ENCODE measurements around the gene CC2D2B.

CC2D2B gene

DNA sequence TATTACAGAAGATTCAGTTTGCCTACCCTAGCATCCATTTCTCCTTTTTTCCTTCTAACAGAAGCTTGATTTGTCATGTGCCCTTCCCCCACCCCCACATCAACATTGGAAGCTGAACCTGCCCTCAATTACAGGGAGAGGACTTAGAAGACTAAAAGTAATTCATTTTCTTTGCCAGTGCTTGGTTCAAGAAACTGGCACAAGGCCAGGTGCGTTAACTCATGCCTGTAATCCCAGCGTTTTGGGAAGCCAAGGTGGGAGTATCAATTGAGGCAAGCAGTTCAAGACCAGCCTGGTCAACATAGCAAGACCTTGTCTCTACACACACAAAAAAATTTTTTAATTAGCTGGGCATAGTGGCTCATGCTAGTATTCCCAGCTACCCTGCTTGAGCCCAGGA lies 168.2 kb downstream of the CC2D2B start:
- no peak for DNase-seq (ENCODE audit: low read depth in 3 of 3)

DNA sequence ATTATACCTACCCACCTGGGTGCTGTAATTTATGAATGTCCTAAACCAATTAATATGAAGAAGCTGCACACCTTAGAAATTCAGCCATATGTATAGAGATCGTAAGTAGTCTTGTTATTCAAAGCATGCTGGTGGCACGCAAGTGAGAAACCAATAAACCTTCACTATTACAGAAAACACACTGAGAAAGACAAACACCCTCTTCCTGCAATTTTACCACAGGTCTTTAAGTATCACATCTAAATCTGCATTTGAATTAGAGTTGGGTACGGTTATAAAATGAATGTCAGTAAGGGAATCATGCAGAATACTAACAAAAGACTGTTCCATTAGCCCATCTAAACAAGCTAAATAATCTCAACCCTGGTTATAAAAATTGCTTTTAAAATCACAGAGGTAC lies 169.4 kb downstream of the CC2D2B start:
- DNase-seq (ENCODE audit: low read depth in 3 of 3), result no peak

DNA sequence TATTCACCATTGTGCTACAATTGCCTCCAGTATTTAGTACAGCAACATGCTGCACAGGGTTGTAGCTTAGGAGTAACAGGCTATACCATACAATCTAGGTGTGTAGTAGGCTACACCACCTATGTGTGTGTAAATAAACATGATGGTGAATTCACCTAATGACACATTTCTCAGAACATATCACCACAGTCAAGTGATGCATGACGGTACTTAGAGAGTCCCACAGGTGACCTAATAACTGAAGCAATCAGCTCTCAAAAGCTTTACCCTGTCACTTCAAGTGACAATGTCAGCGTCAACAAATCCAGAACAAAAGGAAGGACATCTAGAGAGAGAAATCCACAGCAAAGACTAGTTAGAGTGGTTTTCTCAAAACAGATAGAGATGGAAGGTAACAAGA lies 174.4 kb downstream of the CC2D2B start:
- DNase-seq (ENCODE audit: low read depth in 3 of 3), result no peak

Data from stimulated activated CD4-positive, alpha-beta T cell treated with anti-CD3 and anti-CD28 coated beads, TNF-alpha, amount 100 ng/mL, for 48 hours (primary cell).